Kidney tubule cell (primary cell): Measurements from ENCODE around the gene PKP4.

ENCODE experiments used
- DNase-seq: peaks from one replicate; pipeline ENCODE4 v3.0.0-alpha.2; 2018; ENCODE audit warnings: low spot score

The PKP4 gene

DNA sequence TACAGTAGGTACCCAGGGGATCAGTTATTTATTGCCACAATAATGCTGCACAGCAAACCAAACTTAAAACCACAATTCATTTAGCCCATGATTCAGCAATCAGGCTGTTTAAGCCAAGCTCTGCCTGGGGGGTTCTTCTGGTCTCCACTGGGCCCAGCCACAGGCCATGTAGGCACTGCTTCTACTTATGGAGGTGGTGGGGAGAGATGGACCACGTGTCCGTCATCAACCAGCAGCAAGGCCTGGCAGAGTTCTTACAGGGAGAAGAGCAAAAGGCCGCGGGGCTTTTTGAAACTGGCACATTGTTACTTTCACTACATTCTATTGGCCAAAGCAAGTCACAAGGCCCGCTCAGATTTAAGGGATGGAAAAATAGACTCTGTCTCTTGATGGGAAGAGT is 262.1 kb downstream of the PKP4 start:
- no peak for DNase-seq

GRCh38 chr2:158719403-158719802 is 262.7 kb downstream of the PKP4 start:
- no peak for DNase-seq

GRCh38 chr2:158722266-158723105 is 265.7 kb downstream of the PKP4 start:
- no peak for DNase-seq

- no peak for DNase-seq
Measured at GRCh38 chr2:158723181-158723838, 266.6 kb downstream of the PKP4 start.

DNA sequence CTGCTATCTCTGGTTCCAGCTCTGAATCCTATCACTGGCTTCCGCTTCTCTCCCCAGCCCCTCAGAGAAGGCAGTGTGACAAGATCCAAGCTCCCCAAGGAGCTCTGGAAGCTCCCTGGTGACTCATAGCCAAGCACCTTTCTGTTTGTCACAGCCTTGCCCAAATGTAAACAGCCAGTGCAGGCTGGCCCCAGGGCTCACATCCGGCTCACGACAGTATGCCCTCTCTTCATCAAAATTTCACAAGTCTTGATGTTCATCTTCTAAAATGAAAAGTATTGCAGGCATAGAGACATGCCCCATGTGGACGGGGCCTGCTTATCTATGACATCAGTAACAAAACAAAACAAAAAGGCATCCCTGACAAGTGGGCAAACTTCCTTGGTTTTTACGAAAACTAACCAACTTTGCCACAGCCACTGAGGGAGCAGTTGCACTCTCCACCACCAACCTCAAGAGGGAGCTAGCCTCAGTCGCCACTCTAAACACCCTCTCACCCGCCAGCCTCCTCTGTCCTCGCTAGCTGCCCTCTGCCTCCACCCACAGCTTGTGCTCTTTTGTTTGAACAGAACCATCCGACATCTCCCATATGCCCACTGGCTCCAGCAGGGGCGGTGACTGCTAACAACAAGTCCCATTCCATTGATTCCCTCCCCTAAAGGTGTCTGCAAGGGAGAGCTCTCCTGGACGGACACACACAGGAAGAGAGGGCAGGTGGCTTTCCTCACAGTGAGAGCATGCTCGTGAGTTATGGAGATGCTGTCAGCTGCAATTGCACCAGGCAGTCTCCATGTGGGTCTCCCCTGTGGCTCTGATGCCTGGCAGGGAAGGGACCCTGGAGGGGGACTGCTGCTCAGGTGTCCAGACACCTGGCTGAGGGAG is 267.4 kb downstream of the PKP4 start:
- DNase-seq: peak; percentile 58

DNA sequence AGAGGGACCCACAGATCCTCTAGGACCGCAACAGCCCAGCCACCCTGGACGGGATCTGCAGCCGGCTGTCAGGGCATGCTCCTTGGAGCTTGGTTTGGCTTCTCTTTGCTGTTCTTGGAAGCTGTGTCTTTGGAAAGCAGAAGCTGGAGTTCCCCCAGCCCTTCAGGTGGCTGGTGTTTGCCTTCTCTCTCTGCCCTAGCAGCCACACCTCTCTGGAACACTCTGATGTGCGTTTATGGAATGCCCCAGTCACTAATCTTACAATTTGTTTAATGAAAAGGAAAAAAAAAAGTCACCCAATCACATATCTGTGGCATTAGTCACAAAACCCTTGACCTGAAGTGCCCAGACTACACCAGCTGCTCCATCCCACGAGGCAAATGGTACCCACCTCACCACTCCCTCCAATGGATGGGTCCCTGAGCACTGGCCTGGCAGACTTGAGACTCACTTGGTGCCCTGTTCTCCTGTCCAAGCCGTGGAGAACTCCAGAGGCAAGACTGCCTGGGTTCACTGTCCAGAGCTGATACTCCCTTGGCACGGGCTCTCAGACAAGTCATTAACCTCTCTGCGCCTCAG is 268.1 kb downstream of the PKP4 start:
- DNase-seq: peak; percentile 87

GRCh38 chr2:158725441-158725891 is 268.7 kb downstream of the PKP4 start:
- no peak for DNase-seq

DNA sequence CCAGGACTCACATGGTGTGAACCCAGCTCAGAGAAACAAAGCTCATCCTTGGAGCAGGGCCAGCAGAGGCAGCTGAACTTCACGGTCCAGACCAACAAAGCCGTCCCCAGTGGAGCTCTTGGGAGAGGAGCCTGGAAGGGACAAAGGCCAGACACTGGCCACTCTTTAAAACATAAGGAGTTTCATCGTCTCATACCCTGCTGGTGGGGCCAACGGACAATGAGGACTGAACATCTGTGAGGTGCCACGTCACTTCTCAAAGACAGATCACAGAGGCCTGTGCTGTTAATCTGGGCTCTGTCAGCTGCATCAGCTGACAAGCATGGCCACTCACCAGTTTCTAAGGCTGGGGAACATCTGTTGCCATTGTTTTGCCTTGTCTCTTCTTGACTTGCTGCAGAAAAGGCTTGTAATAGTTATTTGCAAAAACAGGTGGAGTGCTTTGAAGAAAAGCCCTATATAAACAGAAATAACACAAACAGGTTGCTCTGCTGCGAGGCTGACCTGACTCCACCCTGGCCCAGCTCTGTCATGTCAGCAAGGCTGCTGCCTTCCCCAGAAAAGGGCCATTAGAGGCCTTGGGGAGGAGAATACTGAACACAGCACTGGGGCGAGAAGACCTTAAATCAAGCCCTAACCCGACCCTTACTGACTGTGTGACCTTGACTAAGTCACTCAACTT is 270.3 kb downstream of the PKP4 start:
- no peak for DNase-seq

DNA sequence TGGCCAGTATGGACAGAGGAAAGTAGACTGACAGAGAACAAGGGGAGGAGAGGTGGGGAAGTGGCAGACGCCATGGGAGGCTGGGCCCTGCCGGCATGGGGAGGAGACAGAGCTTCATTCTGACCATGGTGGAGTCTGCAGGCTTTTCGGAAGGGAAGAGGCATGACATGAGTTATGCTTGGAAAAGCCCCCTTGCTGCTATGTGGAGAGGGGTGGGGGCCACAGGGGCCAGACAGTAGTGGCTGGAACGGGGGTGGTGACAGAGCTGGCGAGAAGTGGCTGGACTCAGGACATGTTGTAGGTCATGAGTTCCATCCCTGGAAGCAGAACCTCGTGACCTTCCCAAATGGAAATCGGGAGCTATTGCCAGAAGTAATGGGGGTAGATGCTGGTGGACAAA is 271.7 kb downstream of the PKP4 start:
- DNase-seq: no peak

DNA sequence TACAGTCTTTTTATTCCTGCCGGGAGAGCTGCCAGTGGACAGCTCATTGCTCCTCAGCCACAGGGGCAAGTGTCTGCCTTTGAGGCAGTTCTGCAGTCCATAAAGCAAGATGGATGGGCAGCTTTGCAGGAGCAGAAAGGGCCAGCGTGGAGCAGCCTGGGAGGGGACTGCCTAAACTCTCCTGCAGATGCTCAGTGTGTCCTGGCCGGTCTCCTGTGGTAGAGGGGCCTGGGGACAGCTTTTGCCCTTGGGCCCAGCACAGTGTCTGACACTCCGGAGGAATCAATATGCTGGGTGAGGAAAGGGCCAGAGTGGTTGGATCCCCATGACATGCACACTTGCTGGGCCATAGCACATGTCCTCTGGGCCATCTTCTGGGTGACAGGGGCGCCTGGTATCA is 272.7 kb downstream of the PKP4 start:
- DNase-seq: no peak

- DNase-seq: peak; percentile 90
Measured at GRCh38 chr2:158729873-158730620, 273.3 kb downstream of the PKP4 start.

GRCh38 chr2:158730621-158731140 is 273.9 kb downstream of the PKP4 start:
- no peak for DNase-seq

GRCh38 chr2:158731386-158731785 is 274.6 kb downstream of the PKP4 start:
- DNase-seq: no peak
